ENCODE data around the gene FXYD1.

DNA sequence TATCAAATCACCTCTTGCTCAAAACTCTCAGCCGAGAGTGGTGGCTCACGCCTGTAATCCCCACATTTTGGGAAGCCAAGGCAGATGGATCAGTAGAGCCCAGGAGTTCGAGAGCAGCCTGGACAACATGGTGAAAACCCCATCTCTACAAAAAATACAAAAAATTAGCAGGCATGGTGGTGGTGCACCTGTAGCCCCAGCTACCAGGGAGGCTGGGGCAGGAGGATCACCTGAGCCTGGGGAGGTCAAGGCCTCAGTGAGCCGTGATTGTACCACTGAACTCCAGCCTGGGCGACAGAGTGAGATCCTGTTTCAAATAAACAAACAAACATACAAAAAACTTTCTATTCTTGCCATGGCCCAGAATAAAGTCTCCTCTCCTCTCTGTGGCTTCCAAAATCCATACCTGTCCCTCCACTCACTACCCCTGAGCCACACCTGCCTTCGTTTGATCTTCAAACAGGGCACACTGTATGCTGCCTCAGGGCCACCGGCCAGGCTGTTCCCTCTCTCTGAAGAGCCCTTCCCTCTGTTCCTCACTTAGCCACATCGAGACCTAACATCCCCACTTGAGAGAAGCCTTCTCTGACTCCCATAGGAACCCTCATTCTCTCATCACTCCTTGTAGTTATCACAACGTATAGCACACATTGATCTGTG is 10.1 kb upstream of the FXYD1 start:
- TF ChIP-seq, protein P1, sequence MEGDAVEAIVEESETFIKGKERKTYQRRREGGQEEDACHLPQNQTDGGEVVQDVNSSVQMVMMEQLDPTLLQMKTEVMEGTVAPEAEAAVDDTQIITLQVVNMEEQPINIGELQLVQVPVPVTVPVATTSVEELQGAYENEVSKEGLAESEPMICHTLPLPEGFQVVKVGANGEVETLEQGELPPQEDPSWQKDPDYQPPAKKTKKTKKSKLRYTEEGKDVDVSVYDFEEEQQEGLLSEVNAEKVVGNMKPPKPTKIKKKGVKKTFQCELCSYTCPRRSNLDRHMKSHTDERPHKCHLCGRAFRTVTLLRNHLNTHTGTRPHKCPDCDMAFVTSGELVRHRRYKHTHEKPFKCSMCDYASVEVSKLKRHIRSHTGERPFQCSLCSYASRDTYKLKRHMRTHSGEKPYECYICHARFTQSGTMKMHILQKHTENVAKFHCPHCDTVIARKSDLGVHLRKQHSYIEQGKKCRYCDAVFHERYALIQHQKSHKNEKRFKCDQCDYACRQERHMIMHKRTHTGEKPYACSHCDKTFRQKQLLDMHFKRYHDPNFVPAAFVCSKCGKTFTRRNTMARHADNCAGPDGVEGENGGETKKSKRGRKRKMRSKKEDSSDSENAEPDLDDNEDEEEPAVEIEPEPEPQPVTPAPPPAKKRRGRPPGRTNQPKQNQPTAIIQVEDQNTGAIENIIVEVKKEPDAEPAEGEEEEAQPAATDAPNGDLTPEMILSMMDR (IDR thresholded peaks at IDR 0.05 in 8 of 11, conservative IDR thresholded peaks at IDR 0.05 in 3 of 11): no peak
- TF ChIP-seq POLR2A (IDR thresholded peaks at IDR 0.05): no peak

All from spleen (tissue), 7 donors.